ENCODE measurements around the gene MINDY2.

Gene MINDY2

GRCh38 chr15:58770857-58771620, at the start of gene MINDY2:
Gene MINDY2 (plus strand): TSS chr15:58771302. CDS start chr15:58771396, 94 bp downstream.
- Histone ChIP-seq H3K27me3 (ENCODE audit: insufficient read depth, low read length) (no peaks in the 10 kb centered on the region), H3K4me1 (ENCODE audit: insufficient read depth, low read length) (peaks cover 21% of the 10 kb centered on the region), H3K9me3 (ENCODE audit: low read length) (no peaks in the 10 kb centered on the region), H2AFZ (ENCODE audit: low read depth, low read length) (peak within 1 kb of the TSS; percentile 78), H3K4me3 (ENCODE audit: low read length) (peak within 1 kb of the TSS; percentile 65), H3K36me3 (ENCODE audit: insufficient read depth, low read length) (no peaks in the 10 kb centered on the region)

GRCh38 chr15:58724466-58724865, 46.6 kb upstream of the MINDY2 start:
- Histone ChIP-seq H3K4me3 (ENCODE audit: low read length) (no peak overlapping the region), H2AFZ (ENCODE audit: low read depth, low read length) (no peak overlapping the region), H3K9me3 (ENCODE audit: low read length) (peaks cover 2% of the 10 kb centered on the region), H3K4me1 (ENCODE audit: insufficient read depth, low read length) (no peaks in the 10 kb centered on the region), H3K27me3 (ENCODE audit: insufficient read depth, low read length) (no peaks in the 10 kb centered on the region), H3K36me3 (ENCODE audit: insufficient read depth, low read length) (no peaks in the 10 kb centered on the region)

GRCh38 chr15:58726867-58727266, 44.2 kb upstream of the MINDY2 start:
- H3K9me3 ChIP-seq (ENCODE audit: low read length), result peaks cover 4% of the 10 kb centered on the region

GRCh38 chr15:58731756-58732535, 39.2 kb upstream of the MINDY2 start:
- Histone ChIP-seq H2AFZ (ENCODE audit: low read depth, low read length) (no peak overlapping the region), H3K27me3 (ENCODE audit: insufficient read depth, low read length) (no peaks in the 10 kb centered on the region)

More at GRCh38 chr15:58726867-58727266, 44.2 kb upstream of the MINDY2 start:
- H3K4me3 ChIP-seq (ENCODE audit: low read length), result no peak overlapping the region
- H2AFZ ChIP-seq (ENCODE audit: low read depth, low read length), result no peak overlapping the region
- no peaks in the 10 kb centered on the region for H3K4me1 ChIP-seq (ENCODE audit: insufficient read depth, low read length)
- H3K27me3 ChIP-seq (ENCODE audit: insufficient read depth, low read length), result no peaks in the 10 kb centered on the region
- no peaks in the 10 kb centered on the region for H3K36me3 ChIP-seq (ENCODE audit: insufficient read depth, low read length)

GRCh38 chr15:58732625-58733363, 38.3 kb upstream of the MINDY2 start:
- Histone ChIP-seq H3K36me3 (ENCODE audit: insufficient read depth, low read length) (no peaks in the 10 kb centered on the region), H3K27me3 (ENCODE audit: insufficient read depth, low read length) (no peaks in the 10 kb centered on the region), H2AFZ (ENCODE audit: low read depth, low read length) (no peak overlapping the region), H3K9me3 (ENCODE audit: low read length) (peaks cover 4% of the 10 kb centered on the region), H3K4me1 (ENCODE audit: insufficient read depth, low read length) (no peaks in the 10 kb centered on the region), H3K4me3 (ENCODE audit: low read length) (no peak overlapping the region)

More at GRCh38 chr15:58731756-58732535, 39.2 kb upstream of the MINDY2 start:
- no peaks in the 10 kb centered on the region for H3K4me1 ChIP-seq (ENCODE audit: insufficient read depth, low read length)
- peaks cover 4% of the 10 kb centered on the region for H3K9me3 ChIP-seq (ENCODE audit: low read length)
- H3K36me3 ChIP-seq (ENCODE audit: insufficient read depth, low read length), result no peaks in the 10 kb centered on the region
- no peak overlapping the region for H3K4me3 ChIP-seq (ENCODE audit: low read length)

- Histone ChIP-seq H3K27me3 (ENCODE audit: insufficient read depth, low read length) (no peaks in the 10 kb centered on the region), H3K9me3 (ENCODE audit: low read length) (peaks cover 2% of the 10 kb centered on the region), H3K36me3 (ENCODE audit: insufficient read depth, low read length) (no peaks in the 10 kb centered on the region)
These were observed 36.2 kb upstream of the MINDY2 start for GRCh38 chr15:58734859-58735258.

GRCh38 chr15:58736018-58736643, 35.0 kb upstream of the MINDY2 start:
- Histone ChIP-seq H3K9me3 (ENCODE audit: low read length) (peaks cover 2% of the 10 kb centered on the region), H3K27me3 (ENCODE audit: insufficient read depth, low read length) (no peaks in the 10 kb centered on the region), H3K4me3 (ENCODE audit: low read length) (no peak overlapping the region), H3K36me3 (ENCODE audit: insufficient read depth, low read length) (no peaks in the 10 kb centered on the region), H3K4me1 (ENCODE audit: insufficient read depth, low read length) (no peaks in the 10 kb centered on the region), H2AFZ (ENCODE audit: low read depth, low read length) (no peak overlapping the region)

More at GRCh38 chr15:58734859-58735258, 36.2 kb upstream of the MINDY2 start:
- no peak overlapping the region for H2AFZ ChIP-seq (ENCODE audit: low read depth, low read length)
- H3K4me3 ChIP-seq (ENCODE audit: low read length), result no peak overlapping the region
- H3K4me1 ChIP-seq (ENCODE audit: insufficient read depth, low read length), result no peaks in the 10 kb centered on the region

- no peak overlapping the region for H3K4me3 ChIP-seq (ENCODE audit: low read length)
- H3K27me3 ChIP-seq (ENCODE audit: insufficient read depth, low read length), result no peaks in the 10 kb centered on the region
- no peaks in the 10 kb centered on the region for H3K4me1 ChIP-seq (ENCODE audit: insufficient read depth, low read length)
- H3K9me3 ChIP-seq (ENCODE audit: low read length), result no peaks in the 10 kb centered on the region
- no peaks in the 10 kb centered on the region for H3K36me3 ChIP-seq (ENCODE audit: insufficient read depth, low read length)
- H2AFZ ChIP-seq (ENCODE audit: low read depth, low read length), result no peak overlapping the region
These were observed 33.8 kb upstream of the MINDY2 start for GRCh38 chr15:58737298-58737697.

- H2AFZ ChIP-seq (ENCODE audit: low read depth, low read length), result no peak overlapping the region
- H3K36me3 ChIP-seq (ENCODE audit: insufficient read depth, low read length), result no peaks in the 10 kb centered on the region
- no peaks in the 10 kb centered on the region for H3K4me1 ChIP-seq (ENCODE audit: insufficient read depth, low read length)
- no peaks in the 10 kb centered on the region for H3K27me3 ChIP-seq (ENCODE audit: insufficient read depth, low read length)
- no peak overlapping the region for H3K4me3 ChIP-seq (ENCODE audit: low read length)
- H3K9me3 ChIP-seq (ENCODE audit: low read length), result no peaks in the 10 kb centered on the region
These were observed 32.9 kb upstream of the MINDY2 start for GRCh38 chr15:58738046-58738707.

GRCh38 chr15:58740436-58740835, 30.7 kb upstream of the MINDY2 start:
- no peaks in the 10 kb centered on the region for H3K9me3 ChIP-seq (ENCODE audit: low read length)
- no peak overlapping the region for H3K4me3 ChIP-seq (ENCODE audit: low read length)
- no peak overlapping the region for H2AFZ ChIP-seq (ENCODE audit: low read depth, low read length)
- H3K36me3 ChIP-seq (ENCODE audit: insufficient read depth, low read length), result no peaks in the 10 kb centered on the region
- no peaks in the 10 kb centered on the region for H3K4me1 ChIP-seq (ENCODE audit: insufficient read depth, low read length)
- no peaks in the 10 kb centered on the region for H3K27me3 ChIP-seq (ENCODE audit: insufficient read depth, low read length)

GRCh38 chr15:58741032-58741431, 30.1 kb upstream of the MINDY2 start:
- Histone ChIP-seq H3K4me3 (ENCODE audit: low read length) (no peak overlapping the region), H3K36me3 (ENCODE audit: insufficient read depth, low read length) (no peaks in the 10 kb centered on the region), H3K4me1 (ENCODE audit: insufficient read depth, low read length) (peaks cover 3% of the 10 kb centered on the region), H3K9me3 (ENCODE audit: low read length) (no peaks in the 10 kb centered on the region), H2AFZ (ENCODE audit: low read depth, low read length) (no peak overlapping the region), H3K27me3 (ENCODE audit: insufficient read depth, low read length) (no peaks in the 10 kb centered on the region)
